K562 (cell line): ENCODE results near the gene OVOL1. TPM values are rescaled to one million over a fixed set of nuclear protein-coding genes. Genes with fewer than 3 reads are reported as not detected.

Experiments used
- PTBP1 ChIP-seq: fragments of 200-400 bp; formaldehyde crosslinking; IDR thresholded peaks from 2 replicates; pipeline ENCODE4 v1.6.1; 2017; ENCODE audit warnings: low read depth, low read length
- ZFP91 ChIP-seq: sonication (generic); formaldehyde crosslinking; IDR thresholded peaks from 2 replicates; pipeline ENCODE4 v1.8.0; 2022; ENCODE audit warnings: mild to moderate bottlenecking, missing genetic modification reagents
- ZNF121 ChIP-seq: sonication (generic); formaldehyde crosslinking; conservative IDR thresholded peaks from 2 replicates; pipeline ENCODE4 v1.8.0; 2022; ENCODE audit warnings: missing genetic modification reagents
- ZNF449 ChIP-seq: fragments of 250-450 bp; sonication (Bioruptor Pico); IDR thresholded peaks from 2 replicates; pipeline ENCODE4 v1.8.0; 2022; ENCODE audit warnings: moderate library complexity, mild to moderate bottlenecking, inconsistent platforms
- ZNF785 ChIP-seq: fragments of 250-450 bp; sonication (Bioruptor Pico); IDR thresholded peaks from 2 replicates; pipeline ENCODE4 v1.4.0; 2020; ENCODE audit warnings: mild to moderate bottlenecking
- polyA plus RNA-seq, 8 experiments: library from polyadenylated mRNA; depleted of rRNA in 4 of 8; stranded (reverse) in 5 of 8; unstranded in 3 of 8; fragments of >200 nt; fragmentation: Nextera tagmentation in 2 of 8; fragmentation: Illumina TruSeq in 1 of 8; extraction: Ambion mirVana in 2 of 8; extraction: Trizol in 1 of 8; gene quantifications; 2 replicates each; pipeline versions ENCODE4 v1.2.1 to v1.2.3, GENCODE V29; 2011 to 2014; ENCODE audit warnings: inconsistent platforms in 1 of 8, missing spikeins in 1 of 8
- total RNA-seq, 7 experiments: library from RNA; depleted of rRNA in 6 of 7; stranded (reverse); fragments of >200 nt in 6 of 7; fragmentation: Illumina TruSeq in 2 of 7; extraction: Trizol in 2 of 7; gene quantifications; 2 replicates each; pipeline versions ENCODE4 v1.2.1 to v1.2.3, GENCODE V29; 2011 to 2021; ENCODE audit warnings: low replicate concordance in 1 of 7
- TF ChIP-seq, protein P1 (sequence below), 2 experiments: fragments of 450-650 bp in 1 of 2; sonication (generic) in 1 of 2; formaldehyde crosslinking; conservative IDR thresholded peaks; 2 replicates each; pipeline versions ENCODE4 v1.4.0 to v1.8.1; 2020 to 2022; ENCODE audit warnings: mild to moderate bottlenecking in 1 of 2, missing genetic modification reagents in 1 of 2

Gene OVOL1
- total and polyA plus RNA-seq, 9 of the 15 experiments (the other 6 are each of a cell fraction or from before 2014, with no cell fraction given), result 0.09 TPM; not detected in 8

GRCh38 chr11:65785319-65786007 lies 1.4 kb upstream of the OVOL1 start (continued):
- TF ChIP-seq ZNF449 (CRISPR knock-in tag) (no peak), ZNF121 (no peak), PTBP1 (no peak), ZNF785 (CRISPR knock-in tag) (no peak), ZFP91 (no peak)
- TF ChIP-seq, protein P1, sequence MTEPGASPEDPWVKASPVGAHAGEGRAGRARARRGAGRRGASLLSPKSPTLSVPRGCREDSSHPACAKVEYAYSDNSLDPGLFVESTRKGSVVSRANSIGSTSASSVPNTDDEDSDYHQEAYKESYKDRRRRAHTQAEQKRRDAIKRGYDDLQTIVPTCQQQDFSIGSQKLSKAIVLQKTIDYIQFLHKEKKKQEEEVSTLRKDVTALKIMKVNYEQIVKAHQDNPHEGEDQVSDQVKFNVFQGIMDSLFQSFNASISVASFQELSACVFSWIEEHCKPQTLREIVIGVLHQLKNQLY (CRISPR knock-in tag; conservative IDR thresholded peaks at IDR 0.05), result no peak
